GM13976 (cell line): Measurements from ENCODE around the gene TRIM28.
A peak's percentile ranks its signal among the peaks of the same experiment; 100 is the strongest.

Experiments
- DNase-seq: peaks from one replicate; pipeline ENCODE4 v3.0.0; 2012; ENCODE audit warnings: low spot score
- in situ Hi-C: fragments of 300-500 bp; cut with MboI; formaldehyde crosslinking; loops from one replicate; pipeline ENCODE4 v1.12.0; 2022; ENCODE audit warnings: low sequenced_read_pairs, mixed read lengths, inconsistent platforms; ENCODE audit not compliant: unreplicated experiment
- TF ChIP-seq, protein P1 (sequence below): IDR thresholded peaks from 2 replicates; pipeline ENCODE4 v1.5.1; 2012; ENCODE audit warnings: borderline replicate concordance, mild to moderate bottlenecking; ENCODE audit not compliant: insufficient read depth; ENCODE audit errors: extremely low read depth, missing control alignments, control extremely low read depth

TRIM28 gene

DNA sequence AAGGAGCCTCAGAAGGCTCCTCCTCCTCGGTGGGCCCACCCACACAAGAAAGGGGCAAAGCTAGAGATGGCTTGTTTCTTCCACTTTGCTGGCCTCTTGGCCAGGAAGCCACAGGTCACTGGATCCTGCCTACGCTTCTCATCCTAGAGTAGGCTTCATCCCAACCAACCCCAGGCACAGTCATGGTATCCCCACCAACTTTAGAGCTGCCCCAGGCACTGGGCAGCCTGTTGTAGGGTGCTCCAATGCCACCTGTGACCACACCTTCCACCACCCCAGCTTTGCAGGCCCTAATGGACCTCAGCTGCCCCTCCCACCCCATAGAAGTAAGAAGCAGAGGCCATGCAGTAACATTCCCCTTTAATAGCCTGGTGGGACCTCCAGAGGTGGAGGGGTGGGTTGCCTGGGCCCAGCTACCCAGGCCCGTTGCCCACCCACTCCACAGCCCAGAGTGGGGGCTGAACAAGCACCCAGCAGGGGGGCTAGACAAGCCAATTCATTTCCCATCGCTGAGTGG lies 11.6 kb downstream of the TRIM28 start:
- in situ Hi-C loops: no loop called here
- DNase-seq: no peak
- TF ChIP-seq, protein P1, sequence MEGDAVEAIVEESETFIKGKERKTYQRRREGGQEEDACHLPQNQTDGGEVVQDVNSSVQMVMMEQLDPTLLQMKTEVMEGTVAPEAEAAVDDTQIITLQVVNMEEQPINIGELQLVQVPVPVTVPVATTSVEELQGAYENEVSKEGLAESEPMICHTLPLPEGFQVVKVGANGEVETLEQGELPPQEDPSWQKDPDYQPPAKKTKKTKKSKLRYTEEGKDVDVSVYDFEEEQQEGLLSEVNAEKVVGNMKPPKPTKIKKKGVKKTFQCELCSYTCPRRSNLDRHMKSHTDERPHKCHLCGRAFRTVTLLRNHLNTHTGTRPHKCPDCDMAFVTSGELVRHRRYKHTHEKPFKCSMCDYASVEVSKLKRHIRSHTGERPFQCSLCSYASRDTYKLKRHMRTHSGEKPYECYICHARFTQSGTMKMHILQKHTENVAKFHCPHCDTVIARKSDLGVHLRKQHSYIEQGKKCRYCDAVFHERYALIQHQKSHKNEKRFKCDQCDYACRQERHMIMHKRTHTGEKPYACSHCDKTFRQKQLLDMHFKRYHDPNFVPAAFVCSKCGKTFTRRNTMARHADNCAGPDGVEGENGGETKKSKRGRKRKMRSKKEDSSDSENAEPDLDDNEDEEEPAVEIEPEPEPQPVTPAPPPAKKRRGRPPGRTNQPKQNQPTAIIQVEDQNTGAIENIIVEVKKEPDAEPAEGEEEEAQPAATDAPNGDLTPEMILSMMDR: no peak

DNA sequence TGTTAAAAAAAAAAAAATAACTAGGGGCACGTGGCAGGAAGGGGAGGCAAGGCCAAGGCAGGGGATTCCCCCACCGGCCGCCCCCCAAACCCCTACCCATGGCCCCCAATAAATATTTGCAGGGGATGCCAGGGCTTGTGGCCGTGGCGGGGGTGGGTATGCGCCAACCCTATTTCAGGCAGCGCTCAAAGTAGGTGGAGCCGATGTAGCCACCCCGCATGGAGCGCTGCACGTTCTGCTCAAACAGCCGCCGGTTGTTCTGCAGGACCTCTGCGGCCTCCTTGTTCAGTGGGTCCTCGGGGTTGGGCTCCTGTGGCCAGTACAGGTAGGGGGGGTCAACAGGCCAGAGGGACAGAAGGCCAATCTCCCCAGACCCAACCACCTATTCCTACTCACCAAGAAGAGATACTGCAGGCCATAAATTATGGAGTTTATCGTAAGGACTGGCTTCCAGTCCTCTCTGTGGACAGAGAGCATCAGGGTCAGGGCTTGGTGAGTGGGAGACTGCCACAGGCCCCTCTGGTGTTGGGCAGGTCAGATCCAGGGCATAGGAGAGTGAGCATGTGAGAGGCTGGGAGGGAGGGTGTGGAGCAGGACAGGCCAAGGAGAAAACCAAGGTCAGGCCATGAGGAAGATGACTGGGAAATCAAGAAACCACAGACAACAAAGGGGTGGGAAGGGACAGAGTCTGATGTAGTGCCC lies 12.2 kb downstream of the TRIM28 start:
- no peak for DNase-seq
- TF ChIP-seq, protein P1: no peak
- in situ Hi-C loops: no loop called here

DNA sequence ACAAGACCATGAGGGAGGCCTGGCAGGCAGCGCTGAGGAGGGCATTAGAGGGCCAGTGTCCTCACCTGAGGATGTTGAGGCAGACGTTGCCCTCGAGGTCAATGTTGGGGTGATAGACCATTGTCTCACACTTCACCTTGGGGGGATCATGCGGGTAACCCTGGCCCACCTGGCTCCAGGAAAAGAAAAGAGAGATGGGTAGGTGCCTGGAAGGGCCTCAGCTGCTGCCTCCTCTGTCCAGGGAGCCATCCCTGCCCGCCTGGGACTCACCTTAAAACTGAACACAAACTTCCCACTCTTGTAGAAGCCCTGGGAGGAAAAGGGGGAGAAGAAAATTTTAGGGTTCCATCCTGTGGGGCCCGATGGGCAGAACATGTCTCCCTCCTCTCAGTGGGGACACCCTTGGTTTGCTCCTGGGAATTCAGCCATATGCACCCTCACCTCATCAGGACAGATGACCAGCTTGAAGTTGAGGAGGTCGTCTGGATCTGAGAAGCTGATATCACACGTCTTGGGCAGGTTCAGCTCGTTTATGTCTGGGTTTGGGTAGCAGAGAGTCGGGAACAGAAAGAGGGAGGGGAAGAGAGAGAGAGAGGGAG lies 12.9 kb downstream of the TRIM28 start:
- no peak for DNase-seq
- in situ Hi-C loops: no loop called here
- TF ChIP-seq, protein P1: no peak

DNA sequence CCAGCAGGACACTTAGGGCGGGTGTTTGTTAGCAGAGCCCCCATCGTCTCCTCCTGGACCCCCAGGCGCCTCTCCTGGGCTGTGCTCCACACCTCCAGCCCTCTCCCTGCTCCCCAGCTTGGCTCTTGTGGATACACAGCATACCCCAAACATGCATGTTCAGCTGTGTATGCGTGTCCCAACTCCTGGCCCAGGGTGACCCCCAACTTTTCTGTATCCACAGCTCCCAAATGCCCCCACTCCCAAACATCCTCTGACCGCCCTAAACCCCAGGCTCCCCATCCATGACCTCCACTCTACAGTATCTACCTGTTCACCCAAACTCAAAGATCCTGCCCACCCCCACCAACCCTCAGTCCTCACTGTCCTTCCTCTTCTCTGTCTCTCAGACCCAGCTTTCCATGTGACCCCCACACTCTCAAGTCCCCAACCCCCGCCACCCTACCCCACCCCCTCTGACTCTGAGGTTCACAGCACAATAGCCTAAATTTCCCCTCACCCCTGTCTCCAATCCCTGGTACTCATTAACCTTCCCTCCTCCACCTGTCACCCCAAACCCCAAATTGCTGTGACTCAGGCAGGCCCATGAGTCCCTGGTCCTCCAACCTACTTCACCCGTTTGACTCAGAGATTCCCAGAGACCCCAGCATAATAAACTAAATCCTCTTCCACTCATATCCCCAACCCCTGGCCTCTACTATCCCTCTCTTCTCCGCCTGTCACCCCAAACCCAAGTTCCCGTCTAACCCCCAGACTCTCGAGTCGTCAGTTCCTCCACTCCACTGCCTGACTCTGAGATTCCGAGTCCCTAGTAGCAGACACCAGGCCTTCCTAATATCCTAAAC lies 13.6 kb downstream of the TRIM28 start:
- TF ChIP-seq, protein P1: no peak
- in situ Hi-C loops: no loop called here
- no peak for DNase-seq

DNA sequence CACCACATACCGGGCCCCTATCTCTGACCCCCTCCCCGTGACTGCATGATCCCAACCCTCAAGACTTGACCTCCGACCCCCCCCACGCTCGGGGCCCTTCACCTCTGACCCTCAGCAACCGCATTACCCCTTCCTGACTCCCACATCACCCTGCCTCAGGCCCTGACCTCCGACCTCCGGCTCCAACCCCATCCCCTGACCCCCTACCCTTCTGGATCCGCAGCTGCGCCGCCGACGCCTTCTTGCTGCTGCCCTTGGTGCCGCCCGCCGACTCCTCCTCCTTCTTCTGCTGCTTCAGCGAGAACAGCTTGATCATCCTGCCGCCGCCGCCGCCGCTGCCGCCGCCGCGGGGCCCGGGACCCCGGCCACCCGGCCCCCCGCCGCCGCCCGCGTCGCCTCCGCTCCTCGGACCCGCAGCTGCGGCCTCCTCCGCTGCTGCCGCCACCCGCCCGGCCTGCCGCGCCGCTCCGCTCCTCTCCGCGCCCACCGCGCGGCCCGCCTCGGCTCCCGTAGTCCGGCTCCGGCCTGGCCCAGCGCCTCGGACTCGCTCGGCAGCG lies 14.3 kb downstream of the TRIM28 start, which contains the start of gene UBE2M:
Gene UBE2M (minus strand): TSS at position 546 of the 557 bp plus-strand sequence. CDS start 230 bp downstream, at position 316.
- DNase-seq: no peak
- TF ChIP-seq, protein P1: no peak
- in situ Hi-C loops: no loop called here

DNA sequence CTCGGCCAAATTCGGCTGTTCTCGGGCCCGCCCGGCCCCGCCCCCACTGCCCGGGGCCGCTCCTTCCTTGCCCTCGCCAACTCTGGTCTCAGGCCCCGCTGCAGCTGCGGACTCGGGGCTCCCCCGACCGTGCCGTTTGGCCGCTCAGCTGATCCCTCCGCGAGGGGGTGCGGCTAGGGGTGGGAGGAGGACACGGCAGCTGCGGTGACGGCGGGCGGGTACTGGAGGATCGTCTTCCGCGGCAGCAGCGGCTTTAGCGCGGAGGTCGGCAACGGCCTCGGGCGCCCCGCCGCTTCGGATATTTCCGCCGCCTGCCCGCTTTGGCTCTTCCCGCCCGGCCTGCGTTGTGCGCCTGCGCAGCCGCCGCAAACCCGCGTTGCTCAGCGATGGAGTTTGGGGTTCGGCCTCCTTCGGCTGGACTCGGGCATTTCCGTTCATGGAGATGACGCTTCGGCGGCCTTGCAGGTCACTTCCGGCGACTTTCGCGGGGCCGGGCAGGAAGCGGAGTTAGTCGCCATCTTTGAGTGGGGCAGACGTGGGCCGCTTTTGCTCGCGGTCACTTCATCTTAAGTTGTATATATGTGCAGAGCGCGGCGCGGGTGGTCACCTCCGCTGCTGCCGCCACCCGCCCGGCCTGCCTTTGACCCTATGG lies 14.9 kb downstream of the TRIM28 start:
- in situ Hi-C loops: no loop called here
- TF ChIP-seq, protein P1: no peak
- DNase-seq: peak; percentile 96
